Sigmoid colon (tissue), 7 donors: ENCODE results near the gene REEP3. TPM values are rescaled to one million over a fixed set of nuclear protein-coding genes. Genes with fewer than 3 reads are reported as not detected.

Experiments used
- DNase-seq: peaks from one replicate; pipeline ENCODE4 v3.0.0-alpha.2; 2019
- H3K27ac ChIP-seq, 4 donors: fragments of 200-600 bp; sonication (generic); one replicate each; pipeline ENCODE4 v1.5.1; 2016 to 2019; ENCODE audit warnings: mild to moderate bottlenecking in 1 of 4
- H3K27me3 ChIP-seq, 3 donors: fragments of 200-600 bp; sonication (generic); one replicate each; pipeline ENCODE4 v1.5.1; 2019; ENCODE audit warnings: mild to moderate bottlenecking in 1 of 3
- H3K36me3 ChIP-seq, 4 donors: fragments of 200-600 bp; sonication (generic); one replicate each; pipeline ENCODE4 v1.5.1; 2016 to 2019
- H3K4me1 ChIP-seq, 4 donors: fragments of 200-600 bp; sonication (generic); one replicate each; pipeline ENCODE4 v1.5.1; 2017 to 2019
- H3K4me3 ChIP-seq, 4 donors: fragments of 200-600 bp; sonication (generic); one replicate each; pipeline ENCODE4 v1.5.1; 2017 to 2019; ENCODE audit warnings: mild to moderate bottlenecking in 2 of 4, moderate library complexity in 1 of 4
- H3K9me3 ChIP-seq, 4 donors: fragments of 200-600 bp in 3 of 4; sonication (generic) in 3 of 4; one replicate each; pipeline versions ENCODE4 v1.5.1 to v1.6.1; 2013 to 2019
- EP300 ChIP-seq, 4 donors: sonication (generic); formaldehyde crosslinking; IDR thresholded peaks; one replicate each; pipeline ENCODE4 v1.6.1; 2017; ENCODE audit warnings: antibody characterized with exemption in 4 of 4
- POLR2A ChIP-seq, 2 donors: fragments of 450-650 bp; IDR thresholded peaks; one replicate each; pipeline ENCODE4 v1.6.1; 2016; ENCODE audit warnings: antibody characterized with exemption in 2 of 2, mild to moderate bottlenecking in 2 of 2, moderate library complexity in 2 of 2
- POLR2AphosphoS5 ChIP-seq, 4 donors: sonication (generic); formaldehyde crosslinking; IDR thresholded peaks; one replicate each; pipeline ENCODE4 v1.6.1; 2017; ENCODE audit warnings: antibody characterized with exemption in 4 of 4
- WGBS, 2 donors: extraction: QIAGEN DNeasy Blood & Tissue Kit; methylation state at CpG; one replicate each; pipeline ENCODE4 v1.1.7; 2013; 5-methylcytosine and 5-hydroxymethylcytosine counted together
- intact Hi-C: fragments of 100-400 bp; cut with DNase I; formaldehyde crosslinking; loops from one replicate; pipeline ENCODE4 v1.15.1; 2023
- polyA plus RNA-seq, 3 donors: library from polyadenylated mRNA; stranded (reverse); fragments of 200-250 nt; gene quantifications; one replicate each; pipeline ENCODE4 v1.2.3, GENCODE V29; 2013
- total RNA-seq, 4 donors: library from RNA; depleted of rRNA; stranded (reverse); fragments of >200 nt; gene quantifications; one replicate each; pipeline ENCODE4 v1.1.0, GENCODE V29; 2016
- TF ChIP-seq, protein P1 (sequence below), 4 experiments: fragments of 450-650 bp in 3 of 4; fragments of 200-600 bp in 1 of 4; IDR thresholded peaks; one replicate each; pipeline ENCODE4 v1.5.1; 2016 to 2019; ENCODE audit warnings: antibody characterized with exemption in 4 of 4, mild to moderate bottlenecking in 3 of 4, moderate library complexity in 2 of 4
- donor health status: healthy with polysubstance abuse.
- donor health status: Bipolar disorder and iron deficiency.
- donor health status: healthy.

The REEP3 gene
- total and polyA plus RNA-seq, 7 donors: 8.6 to 116 (median 69.2) TPM

- H3K36me3 ChIP-seq: no peaks in the 10 kb centered on the region
Observed at GRCh38 chr10:63505562-63505961, 15.6 kb upstream of the REEP3 start.

GRCh38 chr10:63506554-63506953 is 14.6 kb upstream of the REEP3 start:
- H3K4me3 ChIP-seq: no peak overlapping the region
- WGBS, 2 donors: 91 to 95% methylated on average over 1 of the region's 1 CpG
- DNase-seq: no peak
- intact Hi-C loops: no loop called here
- H3K27ac ChIP-seq: peak overlapping the region in 1 of 4 donors; percentile 9
- peaks cover 0 to 28% (median 24%) of the 10 kb centered on the region in 4 donors for H3K4me1 ChIP-seq
- no peaks in the 10 kb centered on the region for H3K9me3 ChIP-seq
- no peak for TF ChIP-seq POLR2AphosphoS5 (IDR thresholded peaks at IDR 0.05)
- no peak for TF ChIP-seq EP300 (IDR thresholded peaks at IDR 0.05)
- TF ChIP-seq POLR2A (IDR thresholded peaks at IDR 0.05): no peak
- TF ChIP-seq, protein P1, sequence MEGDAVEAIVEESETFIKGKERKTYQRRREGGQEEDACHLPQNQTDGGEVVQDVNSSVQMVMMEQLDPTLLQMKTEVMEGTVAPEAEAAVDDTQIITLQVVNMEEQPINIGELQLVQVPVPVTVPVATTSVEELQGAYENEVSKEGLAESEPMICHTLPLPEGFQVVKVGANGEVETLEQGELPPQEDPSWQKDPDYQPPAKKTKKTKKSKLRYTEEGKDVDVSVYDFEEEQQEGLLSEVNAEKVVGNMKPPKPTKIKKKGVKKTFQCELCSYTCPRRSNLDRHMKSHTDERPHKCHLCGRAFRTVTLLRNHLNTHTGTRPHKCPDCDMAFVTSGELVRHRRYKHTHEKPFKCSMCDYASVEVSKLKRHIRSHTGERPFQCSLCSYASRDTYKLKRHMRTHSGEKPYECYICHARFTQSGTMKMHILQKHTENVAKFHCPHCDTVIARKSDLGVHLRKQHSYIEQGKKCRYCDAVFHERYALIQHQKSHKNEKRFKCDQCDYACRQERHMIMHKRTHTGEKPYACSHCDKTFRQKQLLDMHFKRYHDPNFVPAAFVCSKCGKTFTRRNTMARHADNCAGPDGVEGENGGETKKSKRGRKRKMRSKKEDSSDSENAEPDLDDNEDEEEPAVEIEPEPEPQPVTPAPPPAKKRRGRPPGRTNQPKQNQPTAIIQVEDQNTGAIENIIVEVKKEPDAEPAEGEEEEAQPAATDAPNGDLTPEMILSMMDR (IDR thresholded peaks at IDR 0.05): no peak
- H3K36me3 ChIP-seq: no peaks in the 10 kb centered on the region
- no peaks in the 10 kb centered on the region for H3K27me3 ChIP-seq

More at GRCh38 chr10:63505562-63505961, 15.6 kb upstream of the REEP3 start:
- Histone ChIP-seq H3K4me3 (no peak overlapping the region), H3K27ac (no peak overlapping the region), H3K9me3 (no peaks in the 10 kb centered on the region), H3K27me3 (no peaks in the 10 kb centered on the region), H3K4me1 (peaks cover 0 to 28% (median 24%) of the 10 kb centered on the region in 4 donors)
- intact Hi-C loops: no loop called here
- 94 to 95% methylated on average over 2 of the region's 2 CpGs for WGBS, 2 donors
- DNase-seq: no peak
- no peak for TF ChIP-seq POLR2A (IDR thresholded peaks at IDR 0.05)
- TF ChIP-seq EP300 (IDR thresholded peaks at IDR 0.05): no peak
- no peak for TF ChIP-seq POLR2AphosphoS5 (IDR thresholded peaks at IDR 0.05)
- TF ChIP-seq, protein P1 (IDR thresholded peaks at IDR 0.05): no peak

GRCh38 chr10:63515002-63515763 is 6.0 kb upstream of the REEP3 start:
- H3K4me3 ChIP-seq: no peak overlapping the region
- 48 to 77% methylated on average over 5 of the region's 5 CpGs for whole genome bisulfite sequencing, 2 donors
- peaks cover 0 to 53% (median 30%) of the 10 kb centered on the region in 4 donors for H3K4me1 ChIP-seq
- no peak for DNase-seq
- H3K9me3 ChIP-seq: no peaks in the 10 kb centered on the region
- no peaks in the 10 kb centered on the region for H3K27me3 ChIP-seq
- intact Hi-C loops: no loop called here
- TF ChIP-seq EP300 (IDR thresholded peaks at IDR 0.05) (no peak), POLR2A (IDR thresholded peaks at IDR 0.05) (no peak), POLR2AphosphoS5 (IDR thresholded peaks at IDR 0.05) (no peak)
- TF ChIP-seq, protein P1 (IDR thresholded peaks at IDR 0.05): no peak
- H3K27ac ChIP-seq: peak overlapping the region; percentile 53 to 69 (median 66)
- no peaks in the 10 kb centered on the region for H3K36me3 ChIP-seq

GRCh38 chr10:63516207-63516606 is 5.0 kb upstream of the REEP3 start:
- DNase-seq: no peak
- peaks cover 0 to 59% (median 33%) of the 10 kb centered on the region in 4 donors for H3K4me1 ChIP-seq
- 90% methylated on average over 1 of the region's 1 CpG for WGBS, 2 donors
- no peaks in the 10 kb centered on the region for H3K36me3 ChIP-seq
- H3K4me3 ChIP-seq: no peak overlapping the region
- no peaks in the 10 kb centered on the region for H3K9me3 ChIP-seq
- H3K27me3 ChIP-seq: no peaks in the 10 kb centered on the region
- H3K27ac ChIP-seq: peak overlapping the region in 2 of 4 donors; percentile 7 to 69
- intact Hi-C loops: no loop called here
- TF ChIP-seq POLR2AphosphoS5 (IDR thresholded peaks at IDR 0.05) (no peak), EP300 (IDR thresholded peaks at IDR 0.05) (no peak)
- TF ChIP-seq, protein P1 (IDR thresholded peaks at IDR 0.05): no peak
